Dedifferentiated amniotic fluid mesenchymal stem cell (primary cell): ENCODE results near the gene AMH.

Source experiments
- DNase-seq: peaks from one replicate; pipeline ENCODE4 v3.0.0-alpha.2; 2016; ENCODE audit errors: extremely low spot score

AMH gene

DNA sequence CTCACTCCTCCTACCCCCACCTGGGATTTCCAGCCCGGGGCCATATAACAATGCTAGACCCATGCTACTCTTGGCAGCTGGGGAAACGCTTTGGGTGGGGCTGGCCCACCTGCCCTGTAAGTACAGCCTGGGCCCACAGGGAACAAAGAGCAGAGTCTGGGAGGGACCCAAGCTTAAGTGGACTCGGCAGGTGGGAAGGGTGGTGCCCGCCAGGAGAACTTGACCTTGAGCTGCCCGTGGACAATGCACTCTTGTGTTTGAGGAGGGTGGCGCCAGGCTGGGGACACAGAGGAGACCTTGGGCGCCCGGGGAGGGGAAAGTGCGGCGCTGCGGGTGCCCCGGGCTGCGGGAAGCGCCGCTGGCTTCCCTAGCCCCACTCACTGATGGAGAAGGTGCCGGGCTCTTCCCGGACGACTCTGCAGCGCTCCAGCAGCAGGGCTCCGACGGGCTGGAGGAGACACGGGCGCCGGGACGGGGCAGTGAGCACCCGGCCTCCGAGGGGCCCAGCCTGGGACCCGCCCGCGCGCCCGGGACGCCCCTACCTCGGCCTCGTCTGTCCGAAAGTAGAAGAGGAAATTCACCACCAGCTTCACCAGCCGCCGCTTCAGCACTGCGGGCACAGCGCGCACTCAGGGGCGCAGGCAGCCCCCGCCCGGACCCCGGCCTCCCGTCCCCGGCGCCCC lies 13.6 kb upstream of the AMH start:
- no peak for DNase-seq

DNA sequence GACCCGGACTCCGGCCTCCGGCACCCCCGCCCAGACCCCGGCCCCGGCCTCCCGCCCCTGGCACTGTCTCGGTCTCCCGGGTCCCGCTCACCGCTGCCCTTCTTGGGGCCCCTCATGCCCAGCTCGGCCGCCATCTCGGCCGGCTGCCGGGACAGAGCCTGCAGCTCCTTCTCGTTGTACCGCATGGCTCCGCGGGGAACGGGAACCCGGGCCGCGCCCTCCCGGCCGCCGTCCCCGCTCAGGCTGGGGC lies 13.1 kb upstream of the AMH start:
- no peak for DNase-seq

DNA sequence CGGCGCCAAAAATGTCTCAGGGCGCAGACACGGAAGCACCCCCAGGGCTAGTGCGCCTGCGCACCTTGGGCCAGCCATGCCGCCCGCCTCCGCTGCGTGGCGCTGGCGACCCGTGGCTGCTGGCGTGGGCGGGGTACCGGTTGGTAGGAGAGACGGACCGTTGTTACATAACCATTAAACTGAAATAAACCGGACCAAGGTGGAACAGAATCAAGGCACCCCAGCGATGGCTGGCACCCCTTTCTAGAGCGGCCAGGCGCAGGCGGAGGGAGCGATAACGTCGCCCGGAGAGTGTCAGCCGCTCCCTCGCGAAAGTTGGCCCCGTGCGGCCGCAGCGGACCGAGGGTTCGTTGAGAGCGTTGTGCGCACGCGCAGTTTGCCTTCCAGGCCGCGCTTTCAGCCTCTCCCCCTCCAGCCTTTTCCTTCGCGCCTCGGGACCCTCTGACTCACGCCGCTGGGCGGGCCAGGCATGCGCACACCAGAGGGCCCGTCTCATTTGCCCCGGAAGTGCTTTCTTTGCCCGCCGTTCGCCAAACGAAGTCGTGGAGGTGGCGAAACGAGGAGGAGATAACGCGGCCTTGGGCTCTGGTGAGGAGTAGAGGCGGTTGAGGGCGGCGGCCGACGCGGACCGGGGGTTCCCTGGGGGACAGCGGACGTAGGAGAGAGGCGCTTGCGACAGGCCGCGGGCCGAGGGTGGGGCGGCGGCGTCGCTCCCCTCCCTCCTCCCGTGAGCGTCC lies 12.6 kb upstream of the AMH start, which contains the start of the genes PLEKHJ1 and SF3A2:
Gene PLEKHJ1 (minus strand): TSS at position 16 of the 737 bp plus-strand sequence. CDS start 81 bp downstream, outside the sequence.
Gene SF3A2 (plus strand): TSS at position 511 of the 737 bp plus-strand sequence. CDS start 6,595 bp downstream, outside the sequence.
- peak; percentile 97 for DNase-seq

DNA sequence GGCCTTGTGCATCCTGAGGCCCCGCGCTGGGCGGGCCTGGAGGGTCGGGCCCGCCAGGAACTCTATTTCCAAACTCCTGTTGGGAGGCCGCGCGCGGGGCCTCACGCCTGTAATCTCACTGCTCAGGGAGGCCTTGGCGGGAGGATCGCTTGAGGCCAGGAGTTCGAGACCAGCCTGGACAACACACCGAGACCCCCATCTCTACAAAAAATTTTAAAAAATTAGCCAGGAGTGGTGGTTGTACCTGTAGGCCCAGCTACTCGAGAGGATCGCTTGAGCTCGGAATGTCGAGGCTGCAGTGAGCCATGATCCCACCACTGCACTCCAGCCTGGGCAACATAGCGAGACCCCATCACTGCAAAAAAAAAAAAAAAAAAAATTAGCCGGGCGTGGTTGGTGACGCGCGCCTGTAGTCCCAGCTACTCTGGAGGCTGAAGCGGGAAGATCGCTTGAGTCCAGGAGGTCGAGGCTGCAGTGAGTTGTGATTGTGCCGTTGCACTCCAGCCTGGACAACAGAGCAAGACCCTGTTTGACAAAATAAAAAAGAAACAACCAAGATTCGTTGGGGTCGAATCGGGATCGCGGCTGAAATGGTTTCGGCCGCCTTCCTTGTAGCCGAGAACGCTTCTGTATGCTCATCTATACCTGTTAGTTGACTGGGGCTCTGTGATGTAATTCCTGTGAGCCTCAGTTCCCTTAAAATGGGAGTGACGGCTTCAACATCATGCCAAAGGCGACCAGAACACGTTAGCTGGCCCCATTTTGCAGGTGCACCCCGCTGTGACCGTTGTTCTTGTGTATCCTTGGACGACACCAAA lies 11.9 kb upstream of the AMH start:
- peak; percentile 17 for DNase-seq

DNA sequence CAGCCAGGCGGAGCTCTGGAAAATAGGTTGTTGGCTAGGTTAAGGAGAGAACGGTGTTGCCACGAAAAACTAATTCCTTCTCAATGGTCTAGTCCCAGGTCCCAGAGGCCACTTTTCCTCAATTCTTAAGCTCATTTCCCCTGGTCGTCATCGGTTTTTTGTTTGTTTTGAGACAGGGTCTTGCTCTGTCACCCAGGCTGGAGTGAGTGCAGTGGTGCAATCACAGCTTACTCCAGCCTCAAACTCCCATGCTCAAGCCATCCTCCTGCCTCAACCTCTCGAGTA lies 11.3 kb upstream of the AMH start:
- no peak for DNase-seq

DNA sequence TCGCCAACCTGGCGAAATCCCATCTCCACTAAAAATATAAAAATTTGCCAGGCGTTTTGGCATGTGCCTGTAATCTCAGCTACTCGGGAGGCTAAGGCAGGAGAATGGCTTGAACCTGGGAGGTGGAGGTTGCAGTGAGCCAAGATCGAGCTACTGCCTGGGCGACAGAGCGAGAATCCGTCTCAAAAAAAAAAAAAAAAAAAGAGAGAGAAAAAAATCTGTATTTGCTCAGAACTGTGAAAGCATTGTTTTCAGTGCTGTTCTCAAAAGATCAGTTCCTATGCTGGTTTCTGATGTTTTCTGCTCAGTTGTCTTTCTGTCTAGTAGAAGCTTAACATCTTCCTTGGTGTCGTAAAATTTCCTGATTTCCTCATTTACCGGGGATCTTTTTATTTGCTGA lies 9.9 kb upstream of the AMH start:
- DNase-seq: no peak

DNA sequence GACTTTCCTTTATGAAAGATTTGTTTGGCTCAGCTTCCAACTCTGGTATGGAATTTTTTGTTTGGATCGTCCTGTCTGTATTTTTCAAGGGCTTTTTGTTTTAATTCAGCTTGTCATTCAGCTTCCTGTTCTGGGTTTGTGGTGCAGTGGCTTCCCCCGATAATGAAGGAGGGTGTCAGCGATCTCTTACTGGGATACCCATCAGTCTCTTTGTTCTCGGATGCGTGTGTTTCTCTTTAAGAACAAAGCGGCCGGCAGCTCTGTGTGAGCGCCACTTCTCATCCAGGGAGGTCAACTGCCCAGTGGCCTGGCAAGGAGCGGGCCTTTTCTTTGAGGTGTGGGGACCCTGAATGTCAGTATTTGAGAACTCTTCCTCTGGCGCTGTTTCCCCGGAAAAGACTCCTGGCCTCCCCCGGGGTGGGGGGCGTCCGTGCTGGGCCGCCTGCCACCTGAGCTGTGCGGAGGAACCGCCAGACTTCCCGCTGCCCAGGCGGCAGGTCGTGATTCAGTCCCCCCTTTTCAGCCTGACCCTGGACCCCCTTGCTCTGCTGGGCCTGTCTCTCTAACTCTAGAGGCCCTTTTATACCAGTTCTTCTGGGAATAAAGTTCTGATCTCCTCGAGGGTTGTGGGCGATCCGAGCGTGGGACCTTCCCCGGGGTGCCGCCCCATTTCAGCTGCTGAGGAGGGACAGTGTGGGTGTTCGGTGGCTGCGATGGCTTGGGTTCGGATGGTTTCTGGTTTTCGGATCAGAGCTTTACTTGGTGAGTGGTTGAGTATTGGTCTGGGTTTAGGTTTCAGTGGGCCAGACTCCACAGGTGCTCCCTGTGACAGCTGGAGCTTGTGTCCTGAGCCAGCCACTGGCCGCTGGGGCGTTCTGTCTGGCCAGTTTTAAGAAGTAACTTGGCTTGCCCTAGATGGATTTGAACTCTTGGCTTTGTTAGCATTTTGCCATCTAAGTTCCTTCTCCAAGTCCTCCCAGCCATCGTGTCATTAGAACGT lies 9.1 kb upstream of the AMH start:
- no peak for DNase-seq

DNA sequence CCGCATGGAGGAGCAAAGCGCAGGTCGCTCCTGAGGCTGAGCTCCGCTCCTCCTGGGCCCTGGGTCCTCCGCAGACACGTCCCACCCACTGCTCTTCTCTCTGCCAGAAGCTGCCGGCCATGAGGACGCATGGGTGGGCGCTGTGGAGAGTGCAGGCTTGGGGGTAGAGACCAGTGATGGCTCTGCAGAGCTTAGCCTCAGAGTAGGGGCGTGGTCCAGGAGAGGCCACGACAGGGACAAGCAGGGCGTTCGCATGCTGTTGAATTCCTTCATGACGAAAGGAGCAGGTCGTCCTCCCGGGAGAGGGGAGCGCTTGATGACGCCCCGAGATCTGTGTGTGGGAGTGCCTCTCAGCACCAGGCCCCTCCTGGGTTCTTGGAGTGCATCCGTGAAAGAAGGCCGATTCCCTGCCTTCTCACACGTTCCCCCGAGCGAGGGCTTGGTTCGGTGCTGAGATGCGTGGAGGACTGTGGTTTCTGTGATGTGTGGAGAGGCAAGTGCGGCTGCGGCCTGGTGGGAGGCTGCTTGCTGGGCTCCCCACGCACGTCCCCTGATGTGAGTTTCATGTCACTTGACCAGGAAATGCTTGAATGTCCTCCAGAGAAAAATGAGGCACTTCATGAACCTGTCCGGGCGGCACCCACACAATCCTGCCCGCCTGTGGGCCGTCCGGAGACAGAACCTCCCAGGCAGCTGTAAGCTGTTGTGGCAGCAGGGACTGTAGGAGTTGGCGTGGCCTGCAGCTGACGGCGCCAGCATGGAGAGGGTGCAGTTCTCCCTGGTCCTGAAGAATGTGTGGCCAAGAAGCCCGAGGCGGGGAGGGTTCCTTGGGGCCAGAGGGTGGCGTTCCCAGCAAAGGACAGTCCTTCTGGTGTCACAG lies 8.0 kb upstream of the AMH start:
- DNase-seq: no peak

DNA sequence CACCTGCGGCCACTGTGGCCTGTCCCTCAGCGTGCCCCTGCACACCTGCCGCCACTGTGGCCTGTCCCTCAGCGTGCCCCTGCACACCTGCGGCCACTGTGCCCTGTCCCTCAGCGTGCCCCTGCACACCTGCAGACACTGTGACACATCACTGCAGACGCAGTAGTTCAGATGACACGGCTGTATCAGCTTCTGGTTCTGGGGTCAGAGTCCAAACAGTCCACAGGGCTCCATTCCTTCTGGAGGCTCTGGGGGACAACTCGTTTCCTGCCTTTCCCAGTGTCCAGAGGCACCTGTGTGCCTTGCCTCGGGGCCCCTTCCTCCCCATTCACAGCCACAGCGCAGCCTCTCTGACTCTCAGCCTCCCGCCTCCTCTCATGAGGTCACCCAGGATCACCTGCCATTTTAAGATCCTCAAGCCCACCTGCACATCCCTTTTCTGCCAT lies 7.0 kb upstream of the AMH start:
- DNase-seq: no peak

DNA sequence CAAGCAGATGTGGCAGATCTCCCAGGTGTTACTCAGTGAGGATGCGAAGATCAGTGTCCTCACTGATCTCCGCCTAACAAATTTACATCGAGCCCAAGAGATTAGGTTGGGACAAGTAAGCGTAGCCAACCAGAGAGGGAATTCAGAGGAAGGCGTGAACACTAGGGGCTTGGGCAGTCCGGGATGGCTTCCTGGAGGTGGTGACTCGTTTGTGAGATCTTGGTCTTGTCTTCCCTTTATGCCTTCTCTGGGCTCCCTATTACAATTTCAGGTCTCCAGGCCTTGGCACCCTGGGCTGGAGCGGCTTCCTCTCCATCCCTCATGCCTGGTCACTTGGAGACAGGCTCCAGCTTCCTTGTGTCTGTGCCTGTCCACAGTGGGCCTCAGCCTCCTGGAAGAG lies 6.3 kb upstream of the AMH start:
- no peak for DNase-seq

DNA sequence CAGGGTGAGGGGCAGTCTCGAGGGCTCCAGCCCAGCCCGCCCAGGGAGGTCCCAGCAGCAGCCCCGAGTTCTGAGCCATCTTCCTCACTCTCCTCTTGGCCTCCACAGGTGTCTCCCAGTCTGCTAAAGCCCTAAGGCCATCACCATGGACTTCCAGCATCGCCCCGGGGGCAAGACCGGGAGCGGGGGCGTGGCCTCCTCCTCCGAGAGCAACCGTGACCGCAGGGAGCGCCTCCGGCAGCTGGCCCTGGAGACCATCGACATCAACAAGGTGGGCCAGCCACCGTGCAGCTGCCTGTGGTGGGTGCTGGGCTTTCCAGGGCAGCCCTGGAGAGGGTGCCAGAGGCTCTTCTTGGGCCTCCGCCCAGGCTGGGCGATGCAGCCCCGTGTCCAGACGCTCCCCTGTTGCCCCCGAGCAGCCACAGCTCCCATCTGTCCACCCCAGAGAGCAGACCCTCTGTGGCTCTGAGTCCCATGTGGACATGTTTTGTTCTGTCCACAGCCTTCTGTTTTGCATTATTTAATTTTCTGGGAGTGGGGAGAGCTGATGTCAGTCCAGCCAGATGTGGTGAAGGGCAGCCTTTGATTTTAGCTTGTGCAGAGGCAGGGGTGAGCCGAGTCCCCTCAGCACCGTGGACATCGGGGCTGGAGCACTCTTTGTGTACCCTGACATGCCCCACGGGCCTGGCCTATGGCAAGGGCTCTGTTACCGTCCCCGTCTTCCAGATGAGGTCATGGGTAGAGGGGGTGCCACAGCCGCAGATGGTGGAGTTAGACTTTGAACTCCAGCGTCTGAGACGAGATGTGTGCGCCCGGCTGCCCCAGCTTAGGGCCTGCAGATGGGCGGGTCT lies 5.6 kb upstream of the AMH start:
- no peak for DNase-seq

DNA sequence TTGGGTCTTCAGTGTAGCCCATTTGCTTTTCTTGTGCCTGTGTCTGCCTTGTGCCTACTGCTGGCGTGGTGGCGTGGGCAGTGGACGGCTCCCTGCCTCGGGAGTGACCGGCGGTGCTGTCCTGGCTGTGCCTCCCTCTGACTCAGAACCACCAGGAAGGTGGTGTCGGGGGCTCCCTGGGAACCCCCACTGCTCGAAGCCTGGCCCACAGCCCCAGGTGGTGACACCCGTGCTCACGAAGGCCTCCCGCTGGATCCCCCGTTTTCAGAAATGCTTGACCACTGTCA lies 5.1 kb upstream of the AMH start:
- DNase-seq: no peak

DNA sequence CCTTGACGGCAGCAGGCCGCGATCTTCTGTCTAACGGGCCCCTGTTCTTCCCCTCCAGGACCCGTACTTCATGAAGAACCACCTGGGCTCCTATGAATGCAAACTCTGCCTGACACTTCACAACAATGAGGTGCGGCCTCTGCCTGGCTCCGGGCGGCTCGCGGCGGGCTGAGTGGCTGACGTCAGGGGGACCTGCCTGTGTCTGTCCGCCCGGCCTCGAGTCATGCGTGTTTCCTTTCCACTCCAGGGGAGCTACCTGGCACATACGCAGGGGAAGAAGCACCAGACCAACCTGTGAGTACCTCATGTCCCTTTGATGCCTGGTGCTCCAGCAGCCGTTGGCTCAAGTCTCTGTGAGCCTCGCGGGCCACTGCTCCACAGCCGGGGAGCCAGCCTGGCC lies 4.6 kb upstream of the AMH start:
- no peak for DNase-seq

DNA sequence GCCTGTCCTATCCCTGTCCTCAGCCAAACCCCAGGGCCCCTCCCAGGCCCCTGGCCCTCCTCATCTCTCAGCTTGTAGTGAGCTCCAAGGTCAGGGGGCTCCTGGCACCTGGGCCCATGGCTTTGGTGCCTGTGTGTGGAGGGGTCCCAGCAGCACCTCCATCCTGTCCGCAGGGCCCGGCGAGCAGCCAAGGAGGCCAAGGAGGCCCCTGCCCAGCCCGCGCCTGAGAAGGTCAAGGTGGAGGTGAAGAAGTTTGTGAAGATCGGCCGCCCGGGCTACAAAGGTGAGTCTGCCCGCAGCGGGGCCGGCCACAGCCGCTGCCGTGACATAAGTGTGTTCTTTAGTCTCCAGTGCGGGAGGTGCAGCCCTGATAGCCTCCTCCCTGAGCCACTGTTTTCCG lies 3.9 kb upstream of the AMH start:
- no peak for DNase-seq

DNA sequence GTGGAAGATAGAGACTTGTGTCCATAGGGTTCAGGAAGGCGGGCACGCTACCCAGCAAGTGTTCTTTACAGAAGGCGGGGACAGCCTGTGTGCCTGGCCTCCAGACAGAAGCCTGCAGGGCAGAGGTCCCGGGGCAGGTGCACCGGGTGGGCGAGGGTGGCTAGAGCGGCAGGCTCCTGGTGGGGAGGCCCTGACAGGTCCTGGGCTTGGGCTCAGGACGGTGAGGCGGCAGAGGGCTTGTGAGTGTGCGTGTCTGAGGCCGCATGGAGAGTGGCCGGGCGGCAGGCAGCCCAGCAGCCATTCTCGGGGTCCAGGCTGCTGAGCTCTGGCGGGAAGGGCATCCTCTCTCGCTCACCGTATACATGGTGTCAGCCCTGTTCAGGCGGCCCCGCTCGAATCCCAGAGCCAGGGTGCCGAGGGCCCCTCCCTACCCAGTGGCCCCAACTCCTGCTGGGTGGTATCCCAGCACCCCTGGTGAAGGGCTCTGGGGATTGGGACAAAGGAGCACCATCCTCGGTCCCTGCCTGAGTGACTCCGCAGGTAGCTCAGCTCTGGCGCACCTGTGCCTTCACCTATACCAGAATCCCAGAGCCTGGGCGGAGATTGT lies 3.0 kb upstream of the AMH start:
- DNase-seq: no peak

DNA sequence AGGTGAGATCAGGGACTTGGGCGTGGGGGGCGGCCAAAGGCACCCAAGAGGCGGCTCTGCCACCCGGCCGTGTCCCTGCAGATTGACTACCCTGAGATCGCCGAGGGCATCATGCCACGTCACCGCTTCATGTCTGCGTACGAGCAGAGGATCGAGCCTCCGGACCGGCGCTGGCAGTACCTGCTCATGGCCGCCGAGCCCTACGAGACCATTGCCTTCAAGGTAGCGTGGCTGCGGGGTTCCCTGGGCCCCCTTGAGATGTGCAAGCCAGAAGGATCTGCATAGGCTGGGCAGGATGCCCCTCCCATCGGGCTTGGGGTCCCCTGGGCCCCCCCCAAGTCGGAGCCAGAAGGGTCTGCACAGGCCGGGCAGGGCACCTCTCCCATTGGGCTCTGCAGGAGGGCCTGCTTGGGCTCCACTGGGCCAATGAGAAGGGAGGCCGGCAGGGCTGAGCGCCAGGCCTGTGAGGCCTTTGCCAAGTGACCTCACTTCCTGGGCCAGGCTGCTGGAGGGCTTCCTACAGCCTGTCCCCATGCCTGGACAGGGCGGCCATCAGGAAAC lies 2.2 kb upstream of the AMH start:
- no peak for DNase-seq

DNA sequence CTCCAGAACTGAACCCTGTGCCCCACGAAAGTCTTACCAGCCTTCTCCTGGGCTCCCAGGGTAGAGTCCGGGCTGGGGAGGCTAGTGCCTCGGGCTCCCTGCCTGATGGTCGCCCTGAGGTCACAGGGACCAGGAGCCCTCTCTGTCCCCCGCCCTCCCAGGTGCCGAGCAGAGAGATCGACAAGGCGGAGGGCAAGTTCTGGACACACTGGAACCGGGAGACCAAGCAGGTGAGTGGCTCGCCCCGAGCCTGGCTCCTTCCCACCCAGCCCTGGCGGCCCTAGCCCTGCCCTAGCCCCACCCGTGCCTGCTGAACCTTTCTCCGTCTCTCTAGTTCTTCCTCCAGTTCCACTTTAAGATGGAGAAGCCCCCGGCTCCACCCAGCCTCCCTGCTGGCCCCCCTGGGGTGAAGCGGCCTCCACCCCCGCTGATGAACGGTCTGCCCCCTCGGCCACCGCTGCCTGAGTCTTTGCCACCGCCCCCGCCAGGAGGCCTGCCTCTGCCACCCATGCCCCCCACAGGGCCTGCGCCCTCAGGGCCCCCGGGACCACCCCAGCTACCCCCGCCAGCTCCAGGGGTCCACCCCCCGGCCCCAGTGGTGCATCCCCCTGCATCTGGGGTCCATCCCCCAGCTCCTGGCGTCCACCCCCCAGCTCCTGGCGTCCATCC lies 1.6 kb upstream of the AMH start:
- DNase-seq: no peak

DNA sequence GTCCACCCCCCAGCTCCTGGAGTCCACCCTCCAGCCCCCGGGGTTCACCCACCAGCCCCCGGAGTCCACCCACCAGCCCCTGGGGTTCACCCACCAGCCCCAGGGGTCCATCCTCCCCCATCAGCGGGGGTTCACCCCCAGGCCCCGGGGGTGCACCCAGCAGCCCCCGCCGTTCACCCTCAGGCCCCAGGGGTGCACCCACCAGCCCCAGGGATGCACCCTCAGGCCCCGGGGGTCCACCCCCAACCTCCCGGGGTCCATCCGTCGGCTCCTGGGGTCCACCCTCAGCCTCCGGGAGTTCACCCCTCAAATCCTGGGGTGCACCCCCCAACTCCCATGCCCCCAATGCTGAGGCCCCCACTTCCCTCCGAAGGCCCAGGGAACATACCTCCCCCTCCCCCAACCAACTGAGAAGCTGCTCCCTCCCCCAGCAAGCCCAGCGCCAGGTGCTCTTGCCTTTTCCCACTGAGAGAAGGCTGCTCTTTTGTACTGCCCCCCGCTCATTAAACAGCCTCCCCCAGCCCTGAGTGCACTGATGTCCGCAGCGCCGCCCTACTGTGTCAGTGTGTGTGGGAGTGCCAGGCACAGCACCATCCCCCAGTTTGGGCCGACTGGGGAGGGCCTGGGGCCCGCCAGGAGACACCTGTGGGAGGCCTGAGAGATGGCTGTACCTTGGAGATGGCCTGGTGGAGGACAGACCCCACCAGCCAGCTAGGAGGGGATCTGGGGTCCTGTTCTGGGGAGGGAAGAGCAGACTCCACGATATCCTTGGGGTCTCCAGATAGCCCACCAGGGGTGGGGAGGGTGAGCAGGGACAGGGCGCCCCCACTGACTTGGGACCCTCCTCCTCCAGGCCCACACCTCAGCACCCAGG lies 750 bp upstream of the AMH start:
- DNase-seq: no peak
